Astrocyte (in vitro differentiated cells and primary cell): ENCODE results near the gene ENPP3.

Experiments used
- EZH2 ChIP-seq: IDR thresholded peaks from 2 replicates; pipeline ENCODE4 v1.6.1; 2012; ENCODE audit warnings: mild to moderate bottlenecking, low read length, inconsistent platforms; ENCODE audit not compliant: insufficient read depth
- TF ChIP-seq, protein P1 (sequence below): IDR thresholded peaks from 2 replicates; pipeline ENCODE4 v1.5.1; 2011; ENCODE audit warnings: low read depth, mild to moderate bottlenecking, inconsistent platforms, low read length, moderate library complexity; ENCODE audit not compliant: insufficient read depth

GRCh38 chr6:131741688-131742393, 104.7 kb downstream of the ENPP3 start:
- TF ChIP-seq, protein P1, sequence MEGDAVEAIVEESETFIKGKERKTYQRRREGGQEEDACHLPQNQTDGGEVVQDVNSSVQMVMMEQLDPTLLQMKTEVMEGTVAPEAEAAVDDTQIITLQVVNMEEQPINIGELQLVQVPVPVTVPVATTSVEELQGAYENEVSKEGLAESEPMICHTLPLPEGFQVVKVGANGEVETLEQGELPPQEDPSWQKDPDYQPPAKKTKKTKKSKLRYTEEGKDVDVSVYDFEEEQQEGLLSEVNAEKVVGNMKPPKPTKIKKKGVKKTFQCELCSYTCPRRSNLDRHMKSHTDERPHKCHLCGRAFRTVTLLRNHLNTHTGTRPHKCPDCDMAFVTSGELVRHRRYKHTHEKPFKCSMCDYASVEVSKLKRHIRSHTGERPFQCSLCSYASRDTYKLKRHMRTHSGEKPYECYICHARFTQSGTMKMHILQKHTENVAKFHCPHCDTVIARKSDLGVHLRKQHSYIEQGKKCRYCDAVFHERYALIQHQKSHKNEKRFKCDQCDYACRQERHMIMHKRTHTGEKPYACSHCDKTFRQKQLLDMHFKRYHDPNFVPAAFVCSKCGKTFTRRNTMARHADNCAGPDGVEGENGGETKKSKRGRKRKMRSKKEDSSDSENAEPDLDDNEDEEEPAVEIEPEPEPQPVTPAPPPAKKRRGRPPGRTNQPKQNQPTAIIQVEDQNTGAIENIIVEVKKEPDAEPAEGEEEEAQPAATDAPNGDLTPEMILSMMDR, result no peak
- TF ChIP-seq EZH2, result no peak
